Fibroblast of lung (primary cell): ENCODE results near the gene ZNF716.

ENCODE experiments used
- CTCF ChIP-seq, 2 donors: IDR thresholded peaks in 1 of 2; conservative IDR thresholded peaks in 1 of 2; 1 replicate in 1 of 2; 2 replicates in 1 of 2; pipeline ENCODE4 v1.5.1; 2011 to 2012; ENCODE audit warnings: low read length in 2 of 2, control low read depth in 1 of 2, inconsistent platforms in 1 of 2, low read depth in 1 of 2, mild to moderate bottlenecking in 1 of 2
- EZH2 ChIP-seq: IDR thresholded peaks from 2 replicates; pipeline ENCODE4 v1.5.1; 2012; ENCODE audit warnings: low read length, control low read depth, mild to moderate bottlenecking; ENCODE audit errors: missing control alignments

- TF ChIP-seq CTCF (conservative IDR thresholded peaks at IDR 0.05 in 1 of 2, IDR thresholded peaks at IDR 0.05 in 1 of 2; ENCODE audit: low read depth in 1 of 2, low read length in 2 of 2) (no peak), EZH2 (no peak)
Observed at GRCh38 chr7:57496395-57496794, 46.4 kb downstream of the ZNF716 start.
